Fibroblast of the aortic adventitia (primary cell): Measurements from ENCODE around the gene CALML3. TPM values are rescaled to one million over a fixed set of nuclear protein-coding genes. Genes with fewer than 3 reads are reported as not detected.

Experiments
- DNase-seq: peaks from one replicate; pipeline ENCODE4 v3.0.0-alpha.2; 2010; ENCODE audit warnings: low read depth
- H3K4me3 ChIP-seq: 2 replicates; pipeline ENCODE4 v1.5.1; 2011; ENCODE audit warnings: low read depth, mild to moderate bottlenecking, control low read depth, low read length, moderate library complexity
- CTCF ChIP-seq: IDR thresholded peaks from 2 replicates; pipeline ENCODE4 v1.5.1; 2011; ENCODE audit warnings: mild to moderate bottlenecking, low read length, control low read depth, inconsistent platforms; ENCODE audit not compliant: insufficient read depth
- total RNA-seq: library from RNA; depleted of rRNA; stranded (reverse); fragments of >200 nt; gene quantifications from 2 replicates; pipeline ENCODE4 v1.2.3, GENCODE V29; 2012; ENCODE audit warnings: low replicate concordance

Gene CALML3
- total RNA-seq, 1 donor = not detected

GRCh38 chr10:5492322-5492855, 32.4 kb upstream of the CALML3 start:
- TF ChIP-seq CTCF = no peak
- no peak overlapping the region for H3K4me3 ChIP-seq
- no peak for DNase-seq

- no peak for TF ChIP-seq CTCF
- DNase-seq = no peak
- no peak overlapping the region for H3K4me3 ChIP-seq
Observed at GRCh38 chr10:5492929-5493576, 31.7 kb upstream of the CALML3 start.

- TF ChIP-seq CTCF = no peak
- DNase-seq = no peak
- no peak overlapping the region for H3K4me3 ChIP-seq
Observed at GRCh38 chr10:5493691-5494090, 31.1 kb upstream of the CALML3 start.

GRCh38 chr10:5494611-5495010, 30.1 kb upstream of the CALML3 start:
- TF ChIP-seq CTCF = no peak
- H3K4me3 ChIP-seq = no peak overlapping the region
- DNase-seq = no peak

- DNase-seq = no peak
- H3K4me3 ChIP-seq = no peak overlapping the region
- no peak for TF ChIP-seq CTCF
Observed at GRCh38 chr10:5496261-5497250, 28.2 kb upstream of the CALML3 start.

GRCh38 chr10:5497289-5497688, 27.5 kb upstream of the CALML3 start:
- no peak for DNase-seq
- no peak overlapping the region for H3K4me3 ChIP-seq
- TF ChIP-seq CTCF = no peak
